ENCODE results near the gene AUP1.

AUP1 gene

GRCh38 chr2:74481431-74481830, 48.1 kb downstream of the AUP1 start:
- no peak for ATAC-seq
- TF ChIP-seq ZFP3 (CRISPR knock-in tag; IDR thresholded peaks at IDR 0.05) (no peak), TCF4 (CRISPR knock-in tag; IDR thresholded peaks at IDR 0.05; ENCODE audit: borderline replicate concordance) (no peak), ZFP30 (CRISPR knock-in tag; IDR thresholded peaks at IDR 0.05) (no peak)

All from SK-N-SH treated with all-trans-retinoic acid at 6 μM for 48 hours (cell line).